C1 segment of cervical spinal cord (tissue), 14 donors: ENCODE measurements around the gene ZFP36L1.
A peak's percentile ranks its signal among the peaks of the same experiment; 100 is the strongest.

Experiments
- DNase-seq, 14 donors: peaks; one replicate each; lab custom pipeline; 2025; lab: John Stamatoyannopoulos, UW

ZFP36L1 gene

GRCh38 chr14:68816183-68816942 lies 23.5 kb upstream of the ZFP36L1 start:
- peak; percentile 78 to 98 (median 92) for DNase-seq

GRCh38 chr14:68815298-68816182 lies 22.7 kb upstream of the ZFP36L1 start:
- DNase-seq, result no peak

- DNase-seq, result peak in 8 of 14 donors; percentile 19 to 64 (median 36)
These were observed 21.9 kb upstream of the ZFP36L1 start for GRCh38 chr14:68814539-68815297.

GRCh38 chr14:68814238-68814538 lies 21.3 kb upstream of the ZFP36L1 start:
- no peak for DNase-seq

- DNase-seq, result no peak
These were observed 20.5 kb upstream of the ZFP36L1 start for GRCh38 chr14:68813318-68813838.

- peak in 1 of 14 donors; percentile 36 for DNase-seq
These were observed 18.3 kb upstream of the ZFP36L1 start for GRCh38 chr14:68811171-68811570.

GRCh38 chr14:68810173-68811153 lies 17.6 kb upstream of the ZFP36L1 start:
- DNase-seq, result no peak

- no peak for DNase-seq
These were observed 16.7 kb upstream of the ZFP36L1 start for GRCh38 chr14:68809524-68809923.

GRCh38 chr14:68808696-68809480 lies 16.0 kb upstream of the ZFP36L1 start:
- DNase-seq, result no peak

- no peak for DNase-seq
These were observed 15.1 kb upstream of the ZFP36L1 start for GRCh38 chr14:68807987-68808386.

- peak in 6 of 14 donors; percentile 24 to 64 (median 47) for DNase-seq
These were observed 14.3 kb upstream of the ZFP36L1 start for GRCh38 chr14:68807148-68807600.

GRCh38 chr14:68806526-68807147 lies 13.8 kb upstream of the ZFP36L1 start:
- no peak for DNase-seq

- DNase-seq, result no peak
These were observed 12.5 kb upstream of the ZFP36L1 start for GRCh38 chr14:68805414-68805813.

GRCh38 chr14:68801631-68802030 lies 8.8 kb upstream of the ZFP36L1 start:
- DNase-seq, result no peak

- DNase-seq, result no peak
These were observed 8.1 kb upstream of the ZFP36L1 start for GRCh38 chr14:68800953-68801352.

GRCh38 chr14:68800390-68800789 lies 7.5 kb upstream of the ZFP36L1 start:
- DNase-seq, result no peak

- DNase-seq, result no peak
These were observed 5.8 kb upstream of the ZFP36L1 start for GRCh38 chr14:68798621-68799020.

- no peak for DNase-seq
These were observed 4.3 kb upstream of the ZFP36L1 start for GRCh38 chr14:68797121-68797670.
